Ovary (tissue), 3 donors: ENCODE measurements around the gene METRNL.

Experiments
- CTCF ChIP-seq, 3 donors: fragments of 450-650 bp in 2 of 3; fragments of 200-600 bp in 1 of 3; IDR thresholded peaks; one replicate each; pipeline versions ENCODE4 v1.5.1 to v1.8.0; 2016 to 2022; ENCODE audit warnings: antibody characterized with exemption in 3 of 3, mild to moderate bottlenecking in 1 of 3
- EP300 ChIP-seq: sonication (generic); formaldehyde crosslinking; IDR thresholded peaks from one replicate; pipeline ENCODE4 v1.6.1; 2017; ENCODE audit warnings: antibody characterized with exemption
- POLR2A ChIP-seq: fragments of 450-650 bp; IDR thresholded peaks from one replicate; pipeline ENCODE4 v1.6.1; 2017; ENCODE audit warnings: antibody characterized with exemption, mild to moderate bottlenecking, moderate library complexity
- donor health status: DM: no; HTN: no; CAD: no.

- TF ChIP-seq CTCF (IDR thresholded peaks at IDR 0.05): no peak
- no peak for TF ChIP-seq POLR2A
- TF ChIP-seq EP300: no peak
Measured at GRCh38 chr17:83119987-83120864, 40.8 kb downstream of the METRNL start.
